OCI-LY7 (cell line): ENCODE data around the gene PROB1. TPM values are rescaled to one million over a fixed set of nuclear protein-coding genes. Genes with fewer than 3 reads are reported as not detected.

ENCODE experiments used
- BruUV-seq: library from RNA; stranded (reverse); fragments of 400-500 nt; replicated peaks from 2 replicates; lab custom pipeline; 2021; lab: Mats Ljungman, UMichigan
- CTCF ChIA-PET: fragments of 300-600 bp; sonication (Branson Sonifier 250); formaldehyde crosslinking; loops from one replicate; lab custom pipeline; 2022; ENCODE audit warnings: antibody characterized with exemption; ENCODE audit not compliant: unreplicated experiment; lab: Charles Lee
- POLR2A ChIA-PET: fragments of 300-600 bp; sonication (Branson Sonifier 250); formaldehyde crosslinking; loops from one replicate; lab custom pipeline; 2022; ENCODE audit warnings: antibody characterized with exemption; lab: Charles Lee
- DNase-seq: peaks from one replicate; pipeline ENCODE4 v3.0.0-alpha.2; 2015; ENCODE audit warnings: low spot score
- H2AFZ ChIP-seq: fragments of 200-600 bp; sonication (generic), shearing (Covaris generic); 2 replicates; pipeline ENCODE4 v1.6.1; 2014; ENCODE audit warnings: mild to moderate bottlenecking, antibody characterized with exemption, low read length, moderate library complexity
- H3K27ac ChIP-seq: fragments of 200-600 bp; sonication (generic); 2 replicates; pipeline ENCODE4 v1.5.1; 2014; ENCODE audit warnings: mixed run types, low read depth, mild to moderate bottlenecking, moderate library complexity, low read length, inconsistent platforms; ENCODE audit not compliant: poor library complexity, severe bottlenecking
- H3K36me3 ChIP-seq: fragments of 200-600 bp; sonication (generic); 2 replicates; pipeline ENCODE4 v1.6.1; 2014; ENCODE audit warnings: mild to moderate bottlenecking, antibody characterized with exemption, low read length, moderate library complexity, mixed read lengths; ENCODE audit not compliant: insufficient read depth
- H3K4me1 ChIP-seq: fragments of 200-600 bp; sonication (generic); 2 replicates; pipeline ENCODE4 v1.5.1; 2014; ENCODE audit warnings: mild to moderate bottlenecking, low read length; ENCODE audit not compliant: insufficient read depth, poor library complexity, severe bottlenecking
- H3K4me2 ChIP-seq: fragments of 200-600 bp; sonication (generic); 2 replicates; pipeline ENCODE4 v1.6.1; 2014; ENCODE audit warnings: mild to moderate bottlenecking, low read length
- H3K4me3 ChIP-seq: fragments of 200-600 bp; sonication (generic); 2 replicates; pipeline ENCODE4 v1.5.1; 2014; ENCODE audit warnings: mild to moderate bottlenecking, low read depth, low read length; ENCODE audit not compliant: poor library complexity, severe bottlenecking
- H3K79me2 ChIP-seq: fragments of 200-600 bp; sonication (generic); 2 replicates; pipeline ENCODE4 v1.6.1; 2016; ENCODE audit warnings: low read depth, mild to moderate bottlenecking, low read length, moderate library complexity, mixed read lengths; ENCODE audit not compliant: insufficient read depth
- H3K9me2 ChIP-seq: fragments of 200-600 bp; sonication (generic); 2 replicates; pipeline ENCODE4 v1.6.1; 2016; ENCODE audit warnings: mild to moderate bottlenecking, low read length, mixed read lengths; ENCODE audit not compliant: insufficient read depth
- H3K9me3 ChIP-seq: fragments of 200-600 bp; sonication (generic); 2 replicates; pipeline ENCODE4 v1.6.1; 2014; ENCODE audit warnings: mild to moderate bottlenecking, mixed run types, low read length, mixed read lengths
- H4K20me1 ChIP-seq: fragments of 200-600 bp; sonication (generic); 2 replicates; pipeline ENCODE4 v1.6.1; 2014; ENCODE audit warnings: mild to moderate bottlenecking, antibody characterized with exemption, low read length, moderate library complexity, mixed read lengths; ENCODE audit not compliant: insufficient read depth
- EZH2phosphoT487 ChIP-seq: fragments of 200-600 bp; sonication (generic); IDR thresholded peaks from 2 replicates; pipeline ENCODE4 v1.6.1; 2018; ENCODE audit warnings: low read depth, borderline replicate concordance, mild to moderate bottlenecking, mixed run types, antibody characterized with exemption, low read length, moderate library complexity, mixed read lengths
- intact Hi-C: fragments of 100-400 bp; cut with micrococcal nuclease; formaldehyde crosslinking; loops from one replicate; pipeline ENCODE4 v1.10.0; 2022; ENCODE audit not compliant: unreplicated experiment
- total RNA-seq, 2 experiments: library from RNA; depleted of rRNA in 1 of 2; stranded (reverse); fragments of >200 nt in 1 of 2; shearing (Covaris generic) in 1 of 2; gene quantifications; 2 replicates each; pipeline ENCODE4 v1.2.3, GENCODE V29; 2014 to 2022
- TF ChIP-seq, protein P1 (sequence below): fragments of 200-600 bp; sonication (generic); conservative IDR thresholded peaks from 2 replicates; pipeline ENCODE4 v1.5.1; 2014; ENCODE audit warnings: mild to moderate bottlenecking, antibody characterized with exemption, low read length, moderate library complexity, mixed read lengths

The PROB1 gene
- total RNA-seq, 2 experiments from 2014 or later: 4.6 to 5.9 TPM

DNA sequence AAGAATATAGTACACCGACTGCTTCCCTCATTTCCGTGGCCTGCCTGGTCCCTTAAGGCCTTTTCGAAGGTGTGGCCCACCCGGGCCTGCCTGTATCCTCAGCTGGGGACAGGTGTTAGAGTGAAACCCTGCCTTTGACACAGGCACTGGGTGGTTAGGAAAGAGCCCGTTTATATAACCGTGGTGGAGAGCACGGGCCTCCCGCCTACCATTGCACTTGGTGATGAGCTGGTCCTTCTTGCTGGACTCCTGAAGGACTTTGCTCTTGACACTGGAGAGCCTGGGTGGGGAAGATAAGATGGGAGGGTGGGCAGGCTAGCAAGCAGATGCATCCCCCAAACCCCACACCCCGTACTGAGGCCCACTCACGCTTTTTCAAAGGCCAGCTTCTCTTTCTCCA lies 6.6 kb upstream of the PROB1 start:
- no peaks in the 10 kb centered on the region for H3K79me2 ChIP-seq
- H3K9me2 ChIP-seq: no peaks in the 10 kb centered on the region
- DNase-seq: no peak
- TF ChIP-seq, protein P1, sequence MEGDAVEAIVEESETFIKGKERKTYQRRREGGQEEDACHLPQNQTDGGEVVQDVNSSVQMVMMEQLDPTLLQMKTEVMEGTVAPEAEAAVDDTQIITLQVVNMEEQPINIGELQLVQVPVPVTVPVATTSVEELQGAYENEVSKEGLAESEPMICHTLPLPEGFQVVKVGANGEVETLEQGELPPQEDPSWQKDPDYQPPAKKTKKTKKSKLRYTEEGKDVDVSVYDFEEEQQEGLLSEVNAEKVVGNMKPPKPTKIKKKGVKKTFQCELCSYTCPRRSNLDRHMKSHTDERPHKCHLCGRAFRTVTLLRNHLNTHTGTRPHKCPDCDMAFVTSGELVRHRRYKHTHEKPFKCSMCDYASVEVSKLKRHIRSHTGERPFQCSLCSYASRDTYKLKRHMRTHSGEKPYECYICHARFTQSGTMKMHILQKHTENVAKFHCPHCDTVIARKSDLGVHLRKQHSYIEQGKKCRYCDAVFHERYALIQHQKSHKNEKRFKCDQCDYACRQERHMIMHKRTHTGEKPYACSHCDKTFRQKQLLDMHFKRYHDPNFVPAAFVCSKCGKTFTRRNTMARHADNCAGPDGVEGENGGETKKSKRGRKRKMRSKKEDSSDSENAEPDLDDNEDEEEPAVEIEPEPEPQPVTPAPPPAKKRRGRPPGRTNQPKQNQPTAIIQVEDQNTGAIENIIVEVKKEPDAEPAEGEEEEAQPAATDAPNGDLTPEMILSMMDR: no peak
- no peak for TF ChIP-seq EZH2phosphoT487
- CTCF ChIA-PET: interaction anchor here (3.1 kb wide), 1 partner anchor 10 kb away, joined by 12 read pairs; no protein-coding TSS in a partner anchor
- H3K4me3 ChIP-seq: no peak overlapping the region
- no peaks in the 10 kb centered on the region for H4K20me1 ChIP-seq
- POLR2A ChIA-PET: interaction anchor here (0.5 kb wide), 1 partner anchor 108 kb away, joined by 3 read pairs; no protein-coding TSS in a partner anchor
- intact Hi-C loops: loop anchor here (10.0 kb wide), 1 partner anchor 207 kb away; the partner anchor contains the start of gene SIL1
- no peak overlapping the region for H3K27ac ChIP-seq
- no peak overlapping the region for H3K4me2 ChIP-seq
- BruUV-seq: no TSS peak
- H2AFZ ChIP-seq: no peak overlapping the region
- H3K36me3 ChIP-seq: peaks cover 8% of the 10 kb centered on the region
- no peaks in the 10 kb centered on the region for H3K9me3 ChIP-seq
- peaks cover 30% of the 10 kb centered on the region for H3K4me1 ChIP-seq

GRCh38 chr5:139399501-139400121 lies 4.7 kb upstream of the PROB1 start:
- Histone ChIP-seq H3K79me2 (no peaks in the 10 kb centered on the region), H4K20me1 (no peaks in the 10 kb centered on the region), H3K9me2 (no peaks in the 10 kb centered on the region), H3K27ac (no peak overlapping the region), H2AFZ (no peak overlapping the region), H3K4me2 (no peak overlapping the region), H3K9me3 (no peaks in the 10 kb centered on the region), H3K36me3 (peaks cover 27% of the 10 kb centered on the region), H3K4me1 (peaks cover 41% of the 10 kb centered on the region), H3K4me3 (no peak overlapping the region)
- CTCF ChIA-PET: no interaction called here
- POLR2A ChIA-PET: no interaction called here
- no TSS peak for BruUV-seq
- TF ChIP-seq, protein P1: no peak
- TF ChIP-seq EZH2phosphoT487: no peak
- DNase-seq: no peak
- intact Hi-C loops: loop anchor here (10.0 kb wide), 1 partner anchor 205 kb away; the partner anchor contains the start of gene SIL1

DNA sequence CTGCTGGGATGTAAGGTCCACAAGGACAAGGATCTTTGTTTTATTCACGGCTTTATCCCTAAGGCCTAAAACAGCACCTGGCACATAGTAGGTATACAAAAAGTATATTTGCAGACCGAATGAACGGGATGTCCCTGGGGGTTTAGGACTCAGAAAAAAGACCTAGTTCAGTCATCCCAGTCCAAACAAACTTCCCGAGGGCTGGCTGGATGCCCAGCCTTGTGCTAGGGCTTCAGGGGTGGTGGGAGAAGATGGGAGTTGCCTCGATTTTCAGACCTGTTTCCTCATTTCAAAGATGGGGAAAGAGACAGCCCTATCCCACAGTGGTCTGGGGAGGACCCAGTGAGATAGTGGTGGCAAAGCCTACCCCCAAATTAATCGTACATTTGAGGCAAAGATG lies 3.0 kb upstream of the PROB1 start:
- no peak overlapping the region for H2AFZ ChIP-seq
- POLR2A ChIA-PET: interaction anchor here (0.7 kb wide), 1 partner anchor 11 kb away, joined by 9 read pairs; no protein-coding TSS in a partner anchor
- no TSS peak for BruUV-seq
- DNase-seq: no peak
- TF ChIP-seq EZH2phosphoT487: no peak
- TF ChIP-seq, protein P1: no peak
- H3K9me2 ChIP-seq: no peaks in the 10 kb centered on the region
- H3K4me1 ChIP-seq: peaks cover 42% of the 10 kb centered on the region
- no peak overlapping the region for H3K4me3 ChIP-seq
- H3K27ac ChIP-seq: no peak overlapping the region
- H3K9me3 ChIP-seq: no peaks in the 10 kb centered on the region
- H3K79me2 ChIP-seq: peaks cover 11% of the 10 kb centered on the region; the same call in 1 of the 2 replicates
- H3K4me2 ChIP-seq: no peak overlapping the region
- H4K20me1 ChIP-seq: no peaks in the 10 kb centered on the region
- H3K36me3 ChIP-seq: peaks cover 31% of the 10 kb centered on the region
- intact Hi-C loops: no loop called here
- CTCF ChIA-PET: no interaction called here
